ENCODE results near the gene HMGA1. TPM values are rescaled to one million over a fixed set of nuclear protein-coding genes. Genes with fewer than 3 reads are reported as not detected.

HMGA1 gene
- total RNA-seq, 1 experiment from 2014 or later: 2,446 TPM

DNA sequence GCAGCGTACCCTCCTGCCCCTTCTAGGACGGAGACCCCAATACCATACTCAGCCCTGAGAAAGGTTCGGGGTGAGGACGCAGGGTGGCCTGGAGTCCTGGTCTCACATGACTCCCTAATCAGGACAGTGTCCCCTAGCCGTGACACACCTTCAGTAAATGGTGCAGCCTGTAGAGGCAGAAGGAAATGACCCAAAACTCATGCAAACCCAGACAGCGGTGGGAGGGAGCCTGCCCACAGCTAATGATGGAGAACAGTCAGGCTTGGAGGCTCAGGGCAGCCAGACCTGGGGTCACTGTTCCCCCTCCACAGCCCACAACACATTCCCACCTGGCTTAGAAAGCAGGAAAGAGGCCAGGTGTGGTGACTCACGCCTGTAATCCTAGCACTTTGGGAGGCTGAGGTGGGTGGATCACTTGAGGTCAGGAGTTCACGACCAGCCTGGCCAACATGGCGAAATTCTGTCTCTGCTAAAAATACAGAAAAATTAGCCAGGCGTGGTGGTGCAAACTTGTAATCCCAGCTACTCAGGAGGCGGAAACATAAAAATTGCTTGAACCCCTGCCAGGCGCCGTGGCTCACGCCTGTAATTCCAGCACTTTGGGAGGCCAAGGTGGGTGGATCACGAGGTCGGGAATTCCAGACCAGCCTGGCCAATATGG lies 8.8 kb upstream of the HMGA1 start (continued):
- TF ChIP-seq ZNF263 (CRISPR knock-in tag; IDR thresholded peaks at IDR 0.05; ENCODE audit: low read depth) (no peak), ETV6 (CRISPR knock-in tag; IDR thresholded peaks at IDR 0.05) (no peak; the same call in 1 of the 2 replicates)

DNA sequence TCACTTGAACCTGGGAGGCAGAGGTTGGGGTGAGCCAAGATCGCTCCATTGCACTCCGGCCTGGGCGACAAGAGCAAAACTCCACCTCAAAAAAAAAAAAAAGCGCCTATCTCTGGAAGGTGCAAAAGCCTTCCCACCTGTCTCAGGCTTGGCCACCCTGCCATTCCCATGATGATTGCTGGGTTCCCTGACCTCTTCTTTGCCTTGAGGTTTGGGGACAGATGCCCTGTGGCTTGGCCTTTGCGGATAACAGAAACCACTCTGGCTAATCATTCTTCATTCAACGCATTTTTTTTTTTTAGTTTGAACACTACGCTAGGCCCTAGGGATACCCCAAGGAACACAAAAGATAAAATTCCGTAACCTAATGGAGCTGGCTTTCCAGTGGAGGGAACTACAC lies 6.8 kb upstream of the HMGA1 start:
- Mint-ChIP-seq H3K27me3 (ENCODE audit: low read depth) (no peaks in the 10 kb centered on the region; the same call in 1 of the 2 replicates), H3K4me3 (no peak overlapping the region), H3K9me3 (no peaks in the 10 kb centered on the region), H3K4me1 (peaks cover 62% of the 10 kb centered on the region), H3K27ac (no peak overlapping the region), H3K36me3 (no peaks in the 10 kb centered on the region)
- TF ChIP-seq, protein P1, sequence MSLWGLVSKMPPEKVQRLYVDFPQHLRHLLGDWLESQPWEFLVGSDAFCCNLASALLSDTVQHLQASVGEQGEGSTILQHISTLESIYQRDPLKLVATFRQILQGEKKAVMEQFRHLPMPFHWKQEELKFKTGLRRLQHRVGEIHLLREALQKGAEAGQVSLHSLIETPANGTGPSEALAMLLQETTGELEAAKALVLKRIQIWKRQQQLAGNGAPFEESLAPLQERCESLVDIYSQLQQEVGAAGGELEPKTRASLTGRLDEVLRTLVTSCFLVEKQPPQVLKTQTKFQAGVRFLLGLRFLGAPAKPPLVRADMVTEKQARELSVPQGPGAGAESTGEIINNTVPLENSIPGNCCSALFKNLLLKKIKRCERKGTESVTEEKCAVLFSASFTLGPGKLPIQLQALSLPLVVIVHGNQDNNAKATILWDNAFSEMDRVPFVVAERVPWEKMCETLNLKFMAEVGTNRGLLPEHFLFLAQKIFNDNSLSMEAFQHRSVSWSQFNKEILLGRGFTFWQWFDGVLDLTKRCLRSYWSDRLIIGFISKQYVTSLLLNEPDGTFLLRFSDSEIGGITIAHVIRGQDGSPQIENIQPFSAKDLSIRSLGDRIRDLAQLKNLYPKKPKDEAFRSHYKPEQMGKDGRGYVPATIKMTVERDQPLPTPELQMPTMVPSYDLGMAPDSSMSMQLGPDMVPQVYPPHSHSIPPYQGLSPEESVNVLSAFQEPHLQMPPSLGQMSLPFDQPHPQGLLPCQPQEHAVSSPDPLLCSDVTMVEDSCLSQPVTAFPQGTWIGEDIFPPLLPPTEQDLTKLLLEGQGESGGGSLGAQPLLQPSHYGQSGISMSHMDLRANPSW (CRISPR knock-in tag; conservative IDR thresholded peaks at IDR 0.05; ENCODE audit: low read depth): no peak
- TF ChIP-seq, protein P2, sequence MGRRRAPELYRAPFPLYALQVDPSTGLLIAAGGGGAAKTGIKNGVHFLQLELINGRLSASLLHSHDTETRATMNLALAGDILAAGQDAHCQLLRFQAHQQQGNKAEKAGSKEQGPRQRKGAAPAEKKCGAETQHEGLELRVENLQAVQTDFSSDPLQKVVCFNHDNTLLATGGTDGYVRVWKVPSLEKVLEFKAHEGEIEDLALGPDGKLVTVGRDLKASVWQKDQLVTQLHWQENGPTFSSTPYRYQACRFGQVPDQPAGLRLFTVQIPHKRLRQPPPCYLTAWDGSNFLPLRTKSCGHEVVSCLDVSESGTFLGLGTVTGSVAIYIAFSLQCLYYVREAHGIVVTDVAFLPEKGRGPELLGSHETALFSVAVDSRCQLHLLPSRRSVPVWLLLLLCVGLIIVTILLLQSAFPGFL (CRISPR knock-in tag; IDR thresholded peaks at IDR 0.05; ENCODE audit: borderline replicate concordance): no peak
- TF ChIP-seq EMX1 (CRISPR knock-in tag; IDR thresholded peaks at IDR 0.05) (no peak), NFATC4 (CRISPR knock-in tag; IDR thresholded peaks at IDR 0.05) (no peak), NR2C2 (CRISPR knock-in tag; IDR thresholded peaks at IDR 0.05) (no peak), ATF1 (CRISPR knock-in tag; IDR thresholded peaks at IDR 0.05) (no peak)
- TF ChIP-seq, protein P3, sequence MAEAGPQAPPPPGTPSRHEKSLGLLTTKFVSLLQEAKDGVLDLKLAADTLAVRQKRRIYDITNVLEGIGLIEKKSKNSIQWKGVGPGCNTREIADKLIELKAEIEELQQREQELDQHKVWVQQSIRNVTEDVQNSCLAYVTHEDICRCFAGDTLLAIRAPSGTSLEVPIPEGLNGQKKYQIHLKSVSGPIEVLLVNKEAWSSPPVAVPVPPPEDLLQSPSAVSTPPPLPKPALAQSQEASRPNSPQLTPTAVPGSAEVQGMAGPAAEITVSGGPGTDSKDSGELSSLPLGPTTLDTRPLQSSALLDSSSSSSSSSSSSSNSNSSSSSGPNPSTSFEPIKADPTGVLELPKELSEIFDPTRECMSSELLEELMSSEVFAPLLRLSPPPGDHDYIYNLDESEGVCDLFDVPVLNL (CRISPR knock-in tag; IDR thresholded peaks at IDR 0.05; ENCODE audit: borderline replicate concordance, low read depth): no peak
- ATAC-seq (no peak), DNase-seq (ENCODE audit: low spot score) (no peak)
- CTCF ChIA-PET: no interaction called here
- POLR2A ChIA-PET: interaction anchor here (0.8 kb wide), 1 partner anchor 14 kb away, joined by 3 read pairs; no protein-coding TSS in a partner anchor

DNA sequence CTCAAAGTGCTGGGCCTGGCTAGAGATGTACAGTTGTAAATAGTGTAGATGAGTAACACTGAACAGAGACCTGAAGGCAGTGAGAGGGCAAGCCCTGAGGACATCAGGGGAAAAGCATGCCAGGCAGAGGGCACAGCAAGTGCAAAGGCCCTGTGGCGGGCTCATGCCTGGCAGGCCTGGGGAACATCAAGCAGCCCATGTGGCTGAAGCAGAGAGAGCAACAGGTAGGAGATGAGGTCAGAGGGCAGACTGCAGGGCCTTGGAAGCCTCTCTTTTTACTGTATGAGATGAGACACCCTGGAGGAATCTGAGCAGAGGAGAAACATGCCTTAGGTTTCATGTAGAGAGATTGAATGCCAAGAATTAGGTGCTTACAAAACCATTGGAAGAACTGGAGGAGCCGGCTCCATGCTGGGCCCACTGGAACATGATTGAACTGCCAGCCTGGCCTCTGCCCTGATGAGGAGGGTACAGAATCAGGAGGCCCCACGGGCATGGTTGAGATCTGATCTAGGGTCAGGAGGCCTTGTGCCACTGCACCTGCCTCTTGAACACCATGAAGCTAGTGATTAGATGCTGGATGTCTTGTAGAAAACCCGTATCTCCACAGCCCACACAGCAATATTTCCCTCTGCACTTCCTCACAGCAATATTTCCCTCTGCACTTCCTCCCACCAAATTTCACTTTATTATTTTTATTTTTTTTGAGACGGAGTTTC lies 5.9 kb upstream of the HMGA1 start:
- H3K27me3 Mint-ChIP-seq (ENCODE audit: low read depth): no peaks in the 10 kb centered on the region; the same call in 1 of the 2 replicates
- H3K4me3 Mint-ChIP-seq: no peak overlapping the region
- no peak for ATAC-seq
- ChIA-PET CTCF (no interaction called here), POLR2A (no interaction called here)
- TF ChIP-seq GTF2I (CRISPR knock-in tag; conservative IDR thresholded peaks at IDR 0.05) (0 out of 2 replicates have a peak, but pooled peaks have one; percentile 33), SMAD4 (CRISPR knock-in tag; IDR thresholded peaks at IDR 0.05) (no peak)
- H3K36me3 Mint-ChIP-seq: no peaks in the 10 kb centered on the region
- H3K9me3 Mint-ChIP-seq: no peaks in the 10 kb centered on the region
- peaks cover 57% of the 10 kb centered on the region for H3K4me1 Mint-ChIP-seq
- no peak for DNase-seq (ENCODE audit: low spot score)
- H3K27ac Mint-ChIP-seq: peak overlapping the region; percentile 84; the same call in 1 of the 2 replicates

DNA sequence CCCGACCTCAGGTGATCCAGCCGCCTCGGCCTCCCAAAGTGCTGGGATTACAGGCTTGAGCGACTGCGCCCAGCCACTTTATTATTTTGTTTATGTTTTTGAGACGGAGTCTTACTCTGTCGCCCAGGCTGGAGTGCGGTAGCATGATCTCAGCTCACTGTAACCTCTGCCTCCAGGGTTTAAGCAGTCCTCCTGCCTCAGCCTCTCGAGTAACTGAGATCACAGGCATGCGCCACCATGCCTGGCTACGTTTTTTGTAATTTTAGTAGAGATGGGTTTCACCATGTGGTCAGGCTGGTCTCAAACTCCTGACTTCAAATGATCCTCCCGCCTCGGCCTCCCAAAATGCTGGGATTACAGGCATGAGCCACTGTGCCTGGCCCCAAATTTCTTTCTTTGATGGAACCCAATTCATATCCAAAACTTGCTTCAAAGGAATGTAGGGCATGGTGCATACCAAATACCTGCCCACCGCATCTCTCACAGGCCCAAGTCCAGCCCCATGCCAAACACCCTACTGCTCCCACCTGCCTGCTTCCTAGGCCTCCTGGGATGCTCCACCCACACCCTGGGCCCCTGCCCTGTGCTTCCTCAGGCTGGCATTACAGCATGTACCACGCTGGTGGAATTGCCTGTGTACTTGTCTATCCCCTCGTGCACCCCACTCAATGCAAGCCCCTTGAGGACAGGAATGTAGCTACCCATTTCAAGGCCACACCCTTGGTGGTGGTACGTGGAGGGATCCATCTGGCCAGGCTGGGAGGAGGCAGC lies 4.9 kb upstream of the HMGA1 start:
- no peak for DNase-seq (ENCODE audit: low spot score)
- ChIA-PET POLR2A (no interaction called here), CTCF (interaction anchor here (0.6 to 1.2 kb wide), 3 partner anchors 26 to 537 kb away, joined by 3 to 4 read pairs (median 3); no protein-coding TSS in a partner anchor)
- peak overlapping the region; percentile 36; the same call in 1 of the 2 replicates for H3K27ac Mint-ChIP-seq
- TF ChIP-seq, protein P2 (CRISPR knock-in tag; IDR thresholded peaks at IDR 0.05; ENCODE audit: borderline replicate concordance): no peak
- H3K4me1 Mint-ChIP-seq: peaks cover 47% of the 10 kb centered on the region
- no peak for ATAC-seq
- H3K36me3 Mint-ChIP-seq: no peaks in the 10 kb centered on the region
- no peaks in the 10 kb centered on the region for H3K27me3 Mint-ChIP-seq (ENCODE audit: low read depth)
- no peak overlapping the region for H3K4me3 Mint-ChIP-seq
- H3K9me3 Mint-ChIP-seq: no peaks in the 10 kb centered on the region

Data from WTC11 (cell line).